ENCODE results near the gene TMEM184A.
"Not testable (repeated sequence)": the region's sequence is repeated elsewhere in the genome, so short reads cannot be mapped to it uniquely, and the experiment has no call there.

The TMEM184A gene

DNA sequence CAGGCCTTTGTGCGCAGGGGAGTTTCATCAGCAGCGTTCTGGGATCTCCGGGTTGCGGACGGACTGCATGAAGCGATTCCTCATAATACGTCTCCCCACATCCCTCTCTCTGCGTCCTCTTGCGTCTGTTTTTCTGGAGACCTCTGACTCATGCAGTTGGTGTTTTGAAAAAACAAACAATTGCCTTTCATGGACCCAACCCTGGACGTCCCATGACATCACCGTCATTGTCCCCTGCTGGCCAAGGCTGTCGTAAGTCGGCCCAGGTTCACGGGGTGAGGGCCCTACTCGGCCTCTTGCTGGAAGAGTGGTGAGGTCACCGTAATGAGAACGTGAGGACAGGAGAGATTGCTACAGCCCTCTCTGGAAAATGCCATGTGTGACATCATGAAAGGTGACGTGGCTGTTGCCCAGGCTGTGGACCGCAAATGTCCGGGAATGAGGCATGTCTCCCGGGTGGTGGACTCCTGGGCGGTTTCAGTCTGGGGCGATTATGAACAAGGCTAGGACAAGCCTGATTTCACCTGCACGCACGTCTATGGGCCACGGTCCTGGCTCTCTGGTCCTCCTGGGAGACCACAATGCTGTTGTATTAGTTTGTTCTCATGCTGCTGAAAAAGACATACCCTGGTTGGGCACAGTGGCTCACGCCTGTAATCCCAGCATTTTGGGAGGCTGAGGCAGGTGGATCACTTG is 35.3 kb downstream of the TMEM184A start:
- DNase-seq = peak; percentile 96

DNA sequence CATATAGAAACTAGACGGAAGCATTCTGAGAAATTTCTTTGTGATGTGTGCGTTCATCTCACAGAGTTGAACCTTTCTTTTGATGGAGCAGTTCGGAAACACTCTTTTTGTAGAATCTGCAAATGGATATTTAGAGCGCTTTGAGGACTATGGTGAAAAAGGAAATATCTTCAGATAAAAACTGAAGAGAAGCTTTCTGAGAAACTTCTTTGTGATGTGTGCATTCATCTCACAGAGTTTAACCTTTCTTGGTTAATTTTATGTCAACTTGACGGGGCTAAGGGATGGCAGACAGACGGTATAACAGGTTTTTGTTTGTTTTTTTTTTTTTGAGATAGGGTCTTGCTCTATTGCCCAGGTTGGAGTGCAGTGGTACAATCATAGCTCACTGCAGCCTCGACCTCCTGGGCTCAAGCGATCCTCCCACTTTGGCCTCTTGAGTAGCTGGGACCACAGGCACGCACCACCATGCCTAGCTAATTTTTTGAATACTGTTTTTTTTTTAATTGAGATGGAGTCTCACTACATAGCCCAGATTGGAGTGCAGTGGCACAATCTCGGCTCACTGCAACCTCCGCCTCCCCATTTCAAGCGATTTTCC is 36.6 kb downstream of the TMEM184A start:
- not testable (repeated sequence) for DNase-seq

- DNase-seq = no peak
Measured at GRCh38 chr7:1516586-1517251, 39.3 kb downstream of the TMEM184A start.

DNA sequence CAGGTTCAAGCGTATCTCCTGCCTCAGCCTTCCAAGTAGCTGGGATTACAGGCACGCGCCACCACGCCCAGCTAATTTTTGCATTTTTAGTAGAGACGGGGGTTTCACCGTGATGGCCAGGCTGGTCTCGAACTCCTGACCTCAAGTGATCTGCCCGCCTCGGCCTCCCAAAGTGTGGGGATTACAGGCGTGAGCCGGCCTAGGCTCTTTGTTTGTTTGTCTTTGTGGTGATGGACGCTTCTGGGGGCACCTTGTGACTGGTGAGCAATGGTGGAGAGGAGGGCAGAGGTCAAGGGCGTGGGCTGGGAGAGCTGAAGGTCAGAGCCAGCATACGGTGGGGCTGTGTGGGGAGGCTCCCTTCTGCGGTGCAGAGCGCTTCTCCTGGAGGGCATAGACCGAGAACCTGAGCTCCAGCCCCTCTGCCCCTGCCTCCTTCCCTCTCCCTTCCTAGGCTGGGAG is 40.5 kb downstream of the TMEM184A start:
- not testable (repeated sequence) for DNase-seq

GRCh38 chr7:1514995-1515401 is 41.0 kb downstream of the TMEM184A start:
- DNase-seq = no peak

DNA sequence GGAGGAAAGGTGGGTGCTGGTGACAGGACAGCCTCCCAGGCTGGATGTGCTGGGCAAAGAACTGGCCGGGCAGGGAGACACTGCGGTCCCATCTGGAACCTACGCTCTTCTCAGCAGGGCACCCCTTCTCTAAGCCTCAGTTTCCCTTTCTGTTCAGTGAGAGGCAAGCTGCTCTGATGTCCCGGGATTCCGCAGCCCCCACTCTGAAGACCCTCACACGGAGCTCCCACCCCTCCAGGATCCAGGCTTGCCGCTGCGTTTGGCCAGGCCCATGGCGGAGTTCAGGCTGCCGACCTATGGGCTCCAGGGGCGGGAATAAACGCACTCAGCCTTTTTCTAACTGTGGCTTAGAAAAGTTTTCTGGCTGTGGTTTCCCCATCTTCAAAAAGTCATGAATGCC is 41.6 kb downstream of the TMEM184A start:
- no peak for DNase-seq

DNA sequence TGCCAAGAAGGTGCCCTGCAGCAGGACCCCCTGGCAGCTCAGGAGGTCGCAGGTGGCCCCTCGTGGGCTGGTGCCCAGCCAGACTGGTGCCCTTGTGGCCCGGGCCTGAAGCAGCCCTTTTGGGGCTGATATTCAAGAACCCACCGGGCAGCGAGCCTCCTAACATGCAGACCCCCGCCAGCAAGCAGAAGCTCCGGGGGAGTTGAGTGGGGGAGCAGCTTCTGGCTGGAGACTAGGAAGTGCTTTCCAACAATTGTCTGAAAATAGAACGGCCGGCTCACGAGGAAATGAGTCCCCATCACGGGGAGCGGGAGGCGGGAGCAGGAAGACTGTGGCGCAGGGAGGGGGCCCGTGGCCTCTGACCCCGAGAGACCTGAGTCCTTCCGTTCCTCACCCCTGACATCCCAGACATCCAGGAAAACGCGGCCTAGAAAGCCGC is 42.3 kb downstream of the TMEM184A start:
- DNase-seq = no peak

GRCh38 chr7:1512781-1513656 is 43.0 kb downstream of the TMEM184A start:
- peak; percentile 78 for DNase-seq

GRCh38 chr7:1511444-1512422 is 44.3 kb downstream of the TMEM184A start:
- DNase-seq = no peak

DNA sequence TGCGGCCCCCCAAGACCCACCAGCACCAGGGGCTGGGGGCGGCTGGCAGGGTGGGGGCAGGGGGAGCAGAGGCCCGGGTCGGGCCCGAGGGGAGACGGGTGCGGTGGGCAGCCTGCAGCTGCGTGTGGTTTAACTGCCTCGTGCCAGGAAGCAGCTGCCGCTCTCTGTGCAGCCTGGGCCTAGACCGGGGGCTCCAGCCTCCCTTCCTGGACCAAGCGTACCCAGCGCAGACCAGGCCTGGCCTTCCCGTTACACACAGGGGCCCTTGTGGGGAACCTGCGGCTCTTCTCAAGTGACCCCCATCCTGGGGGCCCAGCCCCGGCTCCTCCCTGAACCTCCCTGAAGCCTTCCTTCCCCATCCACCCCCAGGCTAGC is 45.2 kb downstream of the TMEM184A start:
- DNase-seq = no peak

DNA sequence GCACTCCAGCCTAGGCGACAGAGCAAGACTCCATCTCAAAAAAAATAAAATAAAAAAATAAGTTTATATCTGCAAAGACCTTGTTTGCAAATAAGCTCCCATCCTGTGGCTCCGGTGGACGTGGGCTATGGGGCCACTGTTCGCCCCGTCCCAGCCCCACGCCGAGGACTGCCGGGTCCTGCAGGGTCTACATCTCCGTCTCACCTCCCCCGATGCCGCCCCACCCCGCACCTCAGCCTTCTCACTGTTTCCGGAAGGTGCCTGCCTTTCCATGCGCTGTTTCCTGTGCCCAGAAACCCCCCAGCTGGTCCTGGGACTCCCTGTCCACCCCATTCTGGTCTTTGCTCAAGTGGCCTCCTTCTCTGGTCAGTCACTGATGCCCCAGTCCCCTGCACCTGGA is 46.8 kb downstream of the TMEM184A start:
- no peak for DNase-seq

GRCh38 chr7:1508277-1508758 is 47.7 kb downstream of the TMEM184A start:
- no peak for DNase-seq

DNA sequence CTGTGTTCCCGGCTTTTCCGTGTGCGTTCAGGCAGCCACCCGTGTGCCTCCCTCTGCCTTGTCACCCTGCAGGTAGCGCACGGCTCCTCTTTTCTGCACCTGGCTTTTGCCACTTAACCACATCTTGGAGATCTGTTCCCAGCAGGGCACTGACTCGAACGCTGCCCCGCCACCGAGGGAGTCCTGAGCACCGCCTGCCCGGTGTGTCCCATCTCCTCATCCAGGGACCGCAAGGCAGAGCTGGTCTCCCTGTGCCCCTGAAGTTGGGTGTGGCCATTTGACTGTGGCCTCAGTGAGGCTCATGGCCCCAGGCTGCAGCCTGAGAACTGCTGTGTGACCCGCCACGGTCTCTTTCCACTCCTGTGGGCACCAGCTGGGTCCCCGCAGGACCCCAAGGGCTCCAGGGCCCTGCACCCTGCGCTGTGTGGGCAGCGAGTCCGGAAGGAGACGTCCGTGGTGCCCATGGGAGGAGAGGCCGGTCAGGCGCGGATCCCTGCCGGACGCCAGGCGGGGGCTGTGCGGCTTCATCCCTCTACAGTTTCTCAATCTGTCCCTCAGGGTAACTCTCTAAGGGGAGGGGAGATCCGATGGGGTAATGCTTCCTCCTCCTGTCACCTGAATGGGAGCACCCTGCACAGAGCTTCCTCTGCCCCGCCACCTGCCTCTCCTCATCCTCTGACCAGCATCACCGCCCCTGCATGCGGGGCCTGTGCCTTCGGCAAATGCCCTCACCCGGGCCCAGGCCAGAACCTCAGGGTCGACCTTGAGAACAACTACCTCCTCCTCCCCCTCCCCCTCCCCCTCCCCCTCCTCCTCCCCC is 50.1 kb downstream of the TMEM184A start:
- no peak for DNase-seq

DNA sequence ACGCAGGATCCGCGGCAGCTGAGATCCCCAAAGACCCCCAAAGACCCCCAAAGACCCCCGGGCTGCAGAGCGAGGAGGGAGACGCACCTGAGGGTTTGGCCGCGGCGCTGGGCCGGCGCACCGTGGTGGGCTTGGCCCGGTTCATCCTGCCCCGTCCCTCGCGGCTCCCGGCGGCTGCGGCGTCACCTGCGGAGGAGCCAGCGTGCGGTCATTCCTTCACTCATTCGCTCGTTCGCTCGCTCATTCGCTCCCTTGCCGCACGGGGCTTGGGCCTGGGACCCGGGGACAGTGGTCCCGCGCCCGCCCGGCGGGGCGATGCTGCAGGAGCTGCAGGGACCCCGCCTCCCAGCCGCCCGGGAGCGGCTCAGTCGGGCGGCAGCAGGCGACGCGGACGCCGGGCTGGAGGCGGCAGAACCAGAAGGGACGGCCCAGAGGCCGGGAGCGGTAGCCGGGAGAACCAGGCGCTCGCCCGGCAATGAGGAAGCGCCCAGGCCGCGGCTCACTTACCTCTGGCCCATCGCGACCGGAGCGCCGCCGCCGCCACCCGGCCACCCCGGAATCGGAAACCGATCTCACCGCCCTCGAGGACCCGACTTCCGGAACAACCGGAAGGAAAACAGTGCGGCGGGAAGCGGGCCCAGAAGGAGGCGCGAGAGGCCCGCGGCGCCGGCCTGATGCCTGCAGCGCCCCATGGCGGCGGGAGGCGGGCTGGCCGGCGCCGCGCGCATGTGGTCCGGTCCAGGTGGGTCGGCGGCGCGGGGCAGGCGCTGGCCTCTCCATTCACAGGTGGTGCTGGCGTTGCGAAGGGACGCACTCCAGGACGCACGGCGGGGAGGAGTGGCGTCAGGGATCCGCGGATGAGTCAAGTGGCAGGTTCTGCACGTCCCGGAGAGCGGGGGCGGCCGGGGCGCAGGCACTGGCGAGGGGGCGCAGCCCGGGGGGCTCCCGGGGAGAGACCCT is 51.9 kb downstream of the TMEM184A start, which contains the start of gene INTS1:
Gene INTS1, minus strand, starts transcription at position 574 of the 960 bp plus-strand sequence. Its CDS starts 429 bp downstream, at position 145.
- DNase-seq = peak; percentile 81

- DNase-seq = no peak
Measured at GRCh38 chr7:1503390-1503789, 52.6 kb downstream of the TMEM184A start.

DNA sequence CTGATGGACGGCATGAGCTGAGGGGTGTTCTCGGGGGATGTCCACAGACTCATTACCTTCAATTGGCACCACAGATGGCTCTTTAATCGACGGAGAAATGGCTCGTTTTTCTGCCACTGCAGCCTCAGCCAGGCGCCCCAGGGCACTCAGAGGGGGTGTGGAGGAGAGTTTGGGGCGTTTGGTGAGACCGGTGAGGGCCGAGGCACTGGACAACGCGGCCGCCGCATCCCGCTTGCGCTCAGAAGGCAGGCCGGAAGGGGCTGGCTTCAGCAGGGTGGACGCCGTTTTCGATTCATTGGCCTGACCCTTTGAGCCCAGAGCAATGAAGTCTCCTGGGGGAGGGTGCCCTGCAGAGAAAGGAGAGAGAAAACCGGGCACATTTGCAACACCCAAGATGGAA is 53.2 kb downstream of the TMEM184A start:
- no peak for DNase-seq

DNA sequence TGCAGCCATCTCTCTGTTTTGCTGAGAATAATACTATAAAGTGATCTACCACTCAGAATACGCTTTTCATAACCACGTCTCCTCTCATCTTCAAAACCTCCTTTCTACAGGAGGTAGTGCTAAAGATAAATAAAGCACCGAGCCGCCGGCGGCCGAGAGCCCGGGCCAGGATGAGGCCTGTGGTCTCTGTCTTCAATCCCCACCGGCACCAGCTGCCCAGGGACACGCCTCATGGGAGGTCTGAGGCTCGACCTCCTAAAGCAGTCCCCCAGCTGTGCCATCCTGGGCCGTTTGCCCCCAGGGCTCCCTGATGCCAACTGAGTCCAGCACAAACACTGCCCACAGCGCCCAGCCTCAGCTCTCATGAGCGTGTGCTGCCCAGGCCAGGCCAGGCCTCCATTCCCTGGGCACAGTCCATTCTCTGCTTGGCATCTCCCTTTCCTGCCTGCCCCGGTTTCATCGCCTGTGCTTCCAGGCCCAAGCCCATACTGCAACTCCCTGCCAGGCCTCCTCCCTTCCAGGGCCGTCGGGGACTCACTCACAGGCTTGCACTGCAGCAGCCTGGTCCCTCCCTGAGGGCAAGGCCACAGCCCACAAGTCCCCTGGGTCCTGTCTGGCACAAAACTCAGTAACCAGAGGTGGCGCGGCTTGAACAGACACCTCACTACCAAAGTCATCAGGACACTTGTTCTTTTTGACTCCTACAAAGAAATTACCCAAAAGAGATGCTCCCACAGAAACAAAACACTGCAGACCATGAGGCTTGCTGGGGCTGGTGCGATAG is 54.3 kb downstream of the TMEM184A start:
- no peak for DNase-seq

DNA sequence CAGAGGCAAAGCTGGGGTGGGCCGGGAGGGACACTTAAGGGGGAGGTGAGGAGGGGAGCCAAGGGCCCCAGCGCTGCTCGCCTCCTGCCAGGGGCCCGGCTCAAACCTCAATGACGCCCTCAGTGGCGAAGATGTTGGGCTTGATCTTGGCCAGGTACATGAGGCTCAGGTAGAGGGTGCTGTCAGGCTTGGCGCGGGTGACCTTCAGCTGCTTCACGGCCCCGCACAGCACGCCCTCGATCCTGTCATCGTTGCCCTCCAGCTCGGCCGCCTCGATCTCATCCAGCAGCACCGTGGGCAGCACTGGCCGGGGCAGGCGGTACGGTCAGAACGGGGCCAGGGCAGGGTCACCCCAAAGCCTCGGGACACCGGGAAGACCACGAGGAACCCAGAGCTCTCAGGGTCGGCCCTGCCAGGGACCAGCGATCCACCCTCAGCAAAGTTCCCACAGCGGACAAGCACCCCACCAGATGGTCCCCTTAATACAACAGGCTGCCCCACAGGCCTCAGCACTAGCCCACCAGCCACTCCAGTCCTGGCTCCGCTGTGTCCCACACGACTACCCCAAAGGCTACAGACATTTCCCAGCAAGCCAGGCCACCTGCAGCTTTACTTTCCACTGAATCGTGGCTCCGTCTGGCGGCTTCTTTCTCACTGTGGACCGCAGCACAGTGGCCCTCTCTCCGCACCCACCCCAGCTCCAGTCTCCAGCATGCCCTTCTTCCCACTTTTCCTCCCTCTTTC is 55.8 kb downstream of the TMEM184A start:
- no peak for DNase-seq
